LNCaP clone FGC (cell line): ENCODE measurements around the gene PKD1L1.

Experiments
- DNase-seq: peaks from one replicate; pipeline ENCODE4 v3.0.0-alpha.2; 2011; ENCODE audit warnings: low read depth
- H3K4me3 ChIP-seq: 2 replicates; pipeline ENCODE4 v1.5.1; 2011; ENCODE audit warnings: mild to moderate bottlenecking, low read depth, low read length, control low read depth
- TF ChIP-seq, protein P1 (sequence below): IDR thresholded peaks from 2 replicates; pipeline ENCODE4 v1.5.1; 2012; ENCODE audit warnings: mild to moderate bottlenecking; ENCODE audit not compliant: control insufficient read depth, insufficient read depth; ENCODE audit errors: extremely low read depth

The PKD1L1 gene

DNA sequence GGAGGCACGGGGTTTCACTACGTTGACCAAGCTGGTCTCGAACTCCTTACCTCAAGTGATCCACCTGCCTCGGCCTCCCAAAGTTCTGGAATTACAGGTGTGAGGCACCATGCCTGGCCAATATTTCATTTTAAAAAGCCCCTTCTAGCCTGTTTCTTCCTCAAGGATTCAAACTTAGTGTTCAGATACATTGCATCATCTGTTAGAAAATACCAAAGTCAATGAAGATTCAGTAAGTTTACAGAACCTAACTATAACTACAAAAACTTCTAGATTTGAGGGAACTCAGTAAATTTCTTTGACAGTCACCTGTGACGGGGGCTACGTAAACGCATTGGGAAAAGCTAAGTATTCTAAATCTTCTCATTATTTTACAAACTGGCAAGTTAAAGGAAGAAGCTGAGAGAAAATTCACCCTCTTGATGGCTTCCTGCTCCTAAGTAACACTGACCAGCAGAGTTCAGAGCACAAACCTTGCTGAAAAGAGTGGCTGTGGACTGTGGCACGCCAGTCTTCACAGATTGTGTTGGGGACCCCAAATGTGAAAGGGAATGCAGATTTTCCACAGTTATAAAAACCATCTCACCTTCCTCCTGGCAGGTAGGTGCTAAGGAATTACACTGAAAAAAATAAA, 162.2 kb downstream of the PKD1L1 start:
- no peak overlapping the region for H3K4me3 ChIP-seq
- TF ChIP-seq, protein P1, sequence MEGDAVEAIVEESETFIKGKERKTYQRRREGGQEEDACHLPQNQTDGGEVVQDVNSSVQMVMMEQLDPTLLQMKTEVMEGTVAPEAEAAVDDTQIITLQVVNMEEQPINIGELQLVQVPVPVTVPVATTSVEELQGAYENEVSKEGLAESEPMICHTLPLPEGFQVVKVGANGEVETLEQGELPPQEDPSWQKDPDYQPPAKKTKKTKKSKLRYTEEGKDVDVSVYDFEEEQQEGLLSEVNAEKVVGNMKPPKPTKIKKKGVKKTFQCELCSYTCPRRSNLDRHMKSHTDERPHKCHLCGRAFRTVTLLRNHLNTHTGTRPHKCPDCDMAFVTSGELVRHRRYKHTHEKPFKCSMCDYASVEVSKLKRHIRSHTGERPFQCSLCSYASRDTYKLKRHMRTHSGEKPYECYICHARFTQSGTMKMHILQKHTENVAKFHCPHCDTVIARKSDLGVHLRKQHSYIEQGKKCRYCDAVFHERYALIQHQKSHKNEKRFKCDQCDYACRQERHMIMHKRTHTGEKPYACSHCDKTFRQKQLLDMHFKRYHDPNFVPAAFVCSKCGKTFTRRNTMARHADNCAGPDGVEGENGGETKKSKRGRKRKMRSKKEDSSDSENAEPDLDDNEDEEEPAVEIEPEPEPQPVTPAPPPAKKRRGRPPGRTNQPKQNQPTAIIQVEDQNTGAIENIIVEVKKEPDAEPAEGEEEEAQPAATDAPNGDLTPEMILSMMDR, result no peak
- DNase-seq, result no peak

DNA sequence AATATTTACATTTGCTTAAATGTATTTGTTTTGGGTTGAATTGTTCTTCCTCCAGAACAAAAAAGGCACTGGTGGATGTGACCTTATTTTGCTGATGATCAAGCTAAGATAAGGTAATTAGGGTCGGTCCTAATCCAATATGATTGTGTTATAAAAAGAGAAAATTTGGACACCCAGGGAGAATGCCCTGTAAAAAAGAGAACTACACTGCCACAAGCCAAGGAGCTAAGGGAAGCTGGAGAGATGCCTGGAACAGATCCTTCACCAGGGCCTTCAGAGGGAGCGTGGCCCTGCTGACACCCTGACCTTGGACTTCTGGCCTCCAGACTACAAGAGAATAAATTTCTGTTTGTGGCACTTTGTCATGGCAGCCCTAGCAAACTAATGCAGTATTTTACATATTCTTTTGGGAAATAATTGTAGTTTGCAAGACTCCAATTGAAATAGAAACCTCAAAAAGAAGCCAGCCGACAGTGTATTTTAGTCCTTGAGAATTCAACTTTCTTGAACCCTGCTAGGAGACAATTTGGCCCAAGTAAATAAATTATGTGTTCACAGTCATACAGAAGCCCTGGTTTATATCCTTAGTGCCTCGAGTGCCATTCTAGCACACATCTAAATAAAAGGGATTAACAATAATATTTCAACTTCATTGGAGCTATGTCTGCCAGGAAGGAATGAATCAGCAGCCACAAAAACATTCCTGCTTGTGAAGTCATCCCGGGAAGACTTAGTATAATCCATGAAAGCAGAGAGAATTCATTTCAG, 164.6 kb downstream of the PKD1L1 start:
- no peak overlapping the region for H3K4me3 ChIP-seq
- TF ChIP-seq, protein P1, result no peak
- DNase-seq, result no peak

DNA sequence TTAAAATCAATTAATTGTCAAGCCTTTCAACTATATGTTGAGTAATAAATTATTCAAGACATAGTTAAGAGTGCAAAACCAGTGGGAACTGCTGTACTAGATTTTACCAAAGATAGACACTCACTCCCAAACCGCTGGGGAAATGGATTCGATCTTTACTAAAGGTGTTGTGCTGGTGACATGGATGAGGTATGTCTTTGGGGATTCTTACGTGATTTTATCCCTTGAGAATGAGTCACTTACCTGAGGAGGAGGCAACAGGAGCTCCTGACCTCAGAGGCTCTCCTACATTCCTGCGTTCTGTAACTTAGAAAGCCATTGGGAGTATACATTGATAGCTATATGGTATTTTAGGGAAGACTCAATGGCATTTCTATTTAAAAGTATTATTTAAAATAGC, 165.5 kb downstream of the PKD1L1 start:
- DNase-seq, result no peak
- TF ChIP-seq, protein P1, result no peak
- H3K4me3 ChIP-seq, result no peak overlapping the region

DNA sequence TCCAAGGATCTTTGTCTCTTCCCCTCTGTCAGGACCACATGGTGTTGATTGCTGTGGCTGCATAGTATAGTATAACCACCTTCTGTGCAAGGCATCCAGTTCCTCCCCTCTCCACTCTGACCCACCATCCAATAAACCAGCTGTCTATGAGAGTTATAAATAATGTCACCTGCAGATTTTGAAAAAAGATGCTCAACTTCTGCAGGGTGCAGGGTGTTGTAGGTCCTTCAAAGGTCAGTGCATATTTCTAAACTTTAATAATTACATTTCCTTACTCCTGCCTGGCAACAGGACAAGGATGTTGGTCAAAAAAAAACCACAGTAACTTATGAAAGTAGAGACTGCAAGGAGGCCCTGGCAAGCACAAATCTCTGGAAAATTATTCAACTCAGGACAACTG, 166.2 kb downstream of the PKD1L1 start:
- H3K4me3 ChIP-seq, result no peak overlapping the region
- DNase-seq, result no peak
- TF ChIP-seq, protein P1, result no peak

DNA sequence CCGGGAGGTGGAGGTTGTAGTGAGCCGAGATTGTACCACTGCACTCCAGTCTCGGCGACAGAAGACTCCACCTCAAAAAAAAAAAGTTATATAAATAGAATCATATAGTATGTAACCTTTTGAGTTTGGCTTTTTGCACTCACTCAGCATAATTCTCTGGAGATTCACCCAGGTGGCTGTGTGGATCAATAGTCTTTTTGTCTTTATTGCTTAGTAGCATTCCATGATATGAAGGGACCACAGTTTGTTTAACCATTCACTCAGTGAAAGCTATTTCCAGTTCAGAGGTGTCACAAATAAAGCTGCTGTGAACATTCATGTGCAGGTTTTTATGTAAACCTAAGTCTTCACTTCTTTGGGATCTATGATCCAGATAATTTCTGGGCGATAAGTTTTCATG, 167.7 kb downstream of the PKD1L1 start:
- TF ChIP-seq, protein P1, result no peak
- DNase-seq, result no peak

DNA sequence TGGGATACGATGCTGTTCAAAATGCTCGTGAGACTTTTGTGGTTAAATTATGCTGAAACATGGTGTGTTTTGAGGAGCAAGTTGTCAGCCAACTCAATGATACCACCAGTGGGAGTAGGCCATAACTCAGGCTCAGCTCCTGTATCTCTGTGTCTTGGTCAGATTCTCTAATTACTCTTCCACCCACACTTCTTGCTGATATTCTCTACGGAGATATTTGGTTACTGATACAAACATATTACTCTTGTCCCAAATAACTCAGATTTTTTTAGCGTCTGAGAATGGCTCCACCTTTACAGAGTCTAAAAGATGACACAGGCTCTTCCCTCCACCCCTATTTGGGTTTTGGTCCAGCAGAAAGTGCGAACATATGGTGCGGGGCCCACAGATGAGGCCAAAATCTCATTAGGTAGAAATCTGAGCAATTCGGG, 168.9 kb downstream of the PKD1L1 start:
- TF ChIP-seq, protein P1, result no peak
- no peak for DNase-seq

More for the DNA sequence above, 167.7 kb downstream of the PKD1L1 start:
- no peak overlapping the region for H3K4me3 ChIP-seq

More for the DNA sequence above, 168.9 kb downstream of the PKD1L1 start:
- H3K4me3 ChIP-seq, result no peak overlapping the region
